ENCODE measurements around the gene SGK1.

- TF ChIP-seq CTCF (IDR thresholded peaks at IDR 0.05) (no peak), POLR2A (IDR thresholded peaks at IDR 0.05) (no peak), EP300 (IDR thresholded peaks at IDR 0.05; ENCODE audit: low read depth) (no peak)
Observed at GRCh38 chr6:134356405-134356804, 38.5 kb upstream of the SGK1 start.
